K562 (cell line): ENCODE results near the gene VAMP4. TPM values are rescaled to one million over a fixed set of nuclear protein-coding genes. Genes with fewer than 3 reads are reported as not detected.
A peak's percentile ranks its signal among the peaks of the same experiment; 100 is the strongest.

Experiments
- ARHGAP35 ChIP-seq: fragments of 450-650 bp; IDR thresholded peaks from 2 replicates; pipeline ENCODE4 v1.6.1; 2018; ENCODE audit not compliant: partially characterized antibody
- ATF7 ChIP-seq: fragments of 450-650 bp; IDR thresholded peaks from 2 replicates; pipeline ENCODE4 v1.7.1; 2014; ENCODE audit warnings: mild to moderate bottlenecking, moderate library complexity
- DNMT1 ChIP-seq: fragments of 450-650 bp; IDR thresholded peaks from 2 replicates; pipeline ENCODE4 v1.6.1; 2016; ENCODE audit warnings: antibody characterized with exemption, mild to moderate bottlenecking
- FOXP1 ChIP-seq: sonication (generic); formaldehyde crosslinking; IDR thresholded peaks from 2 replicates; pipeline ENCODE4 v1.8.0; 2022; ENCODE audit warnings: mild to moderate bottlenecking, missing genetic modification reagents
- KDM5B ChIP-seq: fragments of 200-600 bp; sonication (generic); IDR thresholded peaks from 2 replicates; pipeline ENCODE4 v1.6.1; 2012; ENCODE audit warnings: low read depth, mild to moderate bottlenecking, moderate library complexity, low read length, control low read depth, inconsistent platforms; ENCODE audit not compliant: insufficient replicate concordance
- MAFG ChIP-seq: fragments of 450-650 bp; conservative IDR thresholded peaks from 2 replicates; pipeline ENCODE4 v1.6.1; 2016; ENCODE audit warnings: missing genetic modification characterization, missing compliant biosample characterization
- PRMT5 ChIP-seq: sonication (generic); formaldehyde crosslinking; IDR thresholded peaks from 2 replicates; pipeline ENCODE4 v1.5.0; 2020; ENCODE audit warnings: missing genetic modification reagents
- SRSF3 ChIP-seq: fragments of 200-400 bp; formaldehyde crosslinking; IDR thresholded peaks from 2 replicates; pipeline ENCODE4 v1.6.1; 2016; ENCODE audit warnings: mild to moderate bottlenecking, low read length, moderate library complexity; ENCODE audit not compliant: insufficient read depth
- TEAD1 ChIP-seq, 2 experiments: fragments of 450-650 bp in 1 of 2; sonication (generic) in 1 of 2; formaldehyde crosslinking; IDR thresholded peaks; 2 replicates each; pipeline versions ENCODE4 v1.4.0 to v1.8.0; 2020 to 2022; ENCODE audit warnings: mild to moderate bottlenecking in 2 of 2, missing genetic modification reagents in 1 of 2
- ZBED1 ChIP-seq: IDR thresholded peaks from 2 replicates; pipeline ENCODE4 v1.6.1; 2014
- polyA plus RNA-seq, 8 experiments: library from polyadenylated mRNA; depleted of rRNA in 4 of 8; stranded (reverse) in 5 of 8; unstranded in 3 of 8; fragments of >200 nt; fragmentation: Nextera tagmentation in 2 of 8; fragmentation: Illumina TruSeq in 1 of 8; extraction: Ambion mirVana in 2 of 8; extraction: Trizol in 1 of 8; gene quantifications; 2 replicates each; pipeline versions ENCODE4 v1.2.1 to v1.2.3, GENCODE V29; 2011 to 2014; ENCODE audit warnings: inconsistent platforms in 1 of 8, missing spikeins in 1 of 8
- total RNA-seq, 7 experiments: library from RNA; depleted of rRNA in 6 of 7; stranded (reverse); fragments of >200 nt in 6 of 7; fragmentation: Illumina TruSeq in 2 of 7; extraction: Trizol in 2 of 7; gene quantifications; 2 replicates each; pipeline versions ENCODE4 v1.2.1 to v1.2.3, GENCODE V29; 2011 to 2021; ENCODE audit warnings: low replicate concordance in 1 of 7
- TF ChIP-seq, protein P1 (sequence below), 3 experiments: fragments of 200-800 bp in 1 of 3; sonication (Bioruptor generic) in 1 of 3; sonication (generic) in 1 of 3; formaldehyde crosslinking in 1 of 3; IDR thresholded peaks; 2 replicates each; pipeline versions ENCODE4 v1.6.1 to v1.8.0; 2016 to 2022; ENCODE audit warnings: mild to moderate bottlenecking in 2 of 3, missing compliant biosample characterization in 2 of 3, missing genetic modification characterization in 2 of 3, missing genetic modification reagents in 1 of 3
- TF ChIP-seq, protein P2 (sequence below): fragments of 250-450 bp; sonication (Bioruptor Pico); IDR thresholded peaks from 2 replicates; pipeline ENCODE4 v1.4.0; 2020
- TF ChIP-seq, protein P3 (sequence below): sonication (generic); formaldehyde crosslinking; IDR thresholded peaks from 2 replicates; pipeline ENCODE4 v1.8.0; 2022; ENCODE audit warnings: mild to moderate bottlenecking, low read depth, missing genetic modification reagents
- TF ChIP-seq, protein P4 (sequence below): fragments of 450-650 bp; IDR thresholded peaks from 2 replicates; pipeline ENCODE4 v1.6.1; 2014; ENCODE audit warnings: low read depth, mild to moderate bottlenecking, moderate library complexity, borderline replicate concordance

Gene VAMP4
- total and polyA plus RNA-seq, 9 of the 15 experiments (the other 6 are each of a cell fraction or from before 2014, with no cell fraction given), result 3.3 to 21.4 (median 11.9) TPM

DNA sequence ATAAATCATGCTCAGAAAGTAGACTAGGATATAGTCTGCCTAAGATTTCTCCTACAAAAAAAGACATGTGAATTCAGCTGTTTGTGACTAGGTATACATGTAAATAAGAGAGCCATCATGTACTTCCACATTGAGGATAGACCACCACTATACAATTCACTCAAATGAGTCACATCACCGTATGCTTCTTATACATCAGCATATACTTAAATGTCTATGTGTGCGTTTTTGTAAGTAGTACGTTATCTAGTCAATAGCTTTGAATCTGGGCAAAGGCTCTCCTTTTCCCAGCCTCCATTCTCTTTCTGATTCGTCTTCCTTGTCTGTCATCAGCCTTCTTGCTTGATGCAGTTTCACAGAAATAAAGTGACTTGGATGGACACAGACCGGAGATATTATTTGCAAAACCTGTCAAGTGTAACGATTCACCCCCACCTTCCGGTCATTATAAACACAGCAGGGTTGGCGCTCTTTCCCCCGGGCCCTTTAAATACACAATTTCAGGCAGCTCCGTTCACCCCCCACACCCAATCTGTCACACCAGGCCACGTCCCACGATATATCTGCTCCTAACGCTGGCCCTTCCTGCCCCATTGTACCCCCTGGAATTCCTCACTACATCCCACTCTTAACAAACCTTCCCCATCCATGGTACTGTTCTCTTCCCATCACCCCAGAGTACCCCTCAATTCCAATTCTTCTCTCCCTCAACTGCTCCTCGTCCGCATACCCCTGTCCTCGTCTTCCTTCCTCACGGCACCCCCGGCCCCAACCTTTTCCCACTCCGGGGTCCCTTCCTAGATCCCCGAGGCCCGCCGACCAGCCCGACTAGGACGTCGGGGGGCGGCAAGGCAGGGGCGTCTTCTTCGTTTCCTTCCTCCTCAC lies 636 bp downstream of the VAMP4 start (continued):
- TF ChIP-seq, protein P1, sequence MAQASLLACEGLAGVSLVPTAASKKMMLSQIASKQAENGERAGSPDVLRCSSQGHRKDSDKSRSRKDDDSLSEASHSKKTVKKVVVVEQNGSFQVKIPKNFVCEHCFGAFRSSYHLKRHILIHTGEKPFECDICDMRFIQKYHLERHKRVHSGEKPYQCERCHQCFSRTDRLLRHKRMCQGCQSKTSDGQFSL (CRISPR knock-in tag; IDR thresholded peaks at IDR 0.05), result peak; percentile 80
- TF ChIP-seq, protein P1 (tag; IDR thresholded peaks at IDR 0.05), result peak in 1 of 2 experiments; percentile 80; a peak in 2 of 4 replicates
- TF ChIP-seq KDM5B, result no peak
- TF ChIP-seq DNMT1, result no peak
- no peak for TF ChIP-seq ARHGAP35
- TF ChIP-seq, protein P2, sequence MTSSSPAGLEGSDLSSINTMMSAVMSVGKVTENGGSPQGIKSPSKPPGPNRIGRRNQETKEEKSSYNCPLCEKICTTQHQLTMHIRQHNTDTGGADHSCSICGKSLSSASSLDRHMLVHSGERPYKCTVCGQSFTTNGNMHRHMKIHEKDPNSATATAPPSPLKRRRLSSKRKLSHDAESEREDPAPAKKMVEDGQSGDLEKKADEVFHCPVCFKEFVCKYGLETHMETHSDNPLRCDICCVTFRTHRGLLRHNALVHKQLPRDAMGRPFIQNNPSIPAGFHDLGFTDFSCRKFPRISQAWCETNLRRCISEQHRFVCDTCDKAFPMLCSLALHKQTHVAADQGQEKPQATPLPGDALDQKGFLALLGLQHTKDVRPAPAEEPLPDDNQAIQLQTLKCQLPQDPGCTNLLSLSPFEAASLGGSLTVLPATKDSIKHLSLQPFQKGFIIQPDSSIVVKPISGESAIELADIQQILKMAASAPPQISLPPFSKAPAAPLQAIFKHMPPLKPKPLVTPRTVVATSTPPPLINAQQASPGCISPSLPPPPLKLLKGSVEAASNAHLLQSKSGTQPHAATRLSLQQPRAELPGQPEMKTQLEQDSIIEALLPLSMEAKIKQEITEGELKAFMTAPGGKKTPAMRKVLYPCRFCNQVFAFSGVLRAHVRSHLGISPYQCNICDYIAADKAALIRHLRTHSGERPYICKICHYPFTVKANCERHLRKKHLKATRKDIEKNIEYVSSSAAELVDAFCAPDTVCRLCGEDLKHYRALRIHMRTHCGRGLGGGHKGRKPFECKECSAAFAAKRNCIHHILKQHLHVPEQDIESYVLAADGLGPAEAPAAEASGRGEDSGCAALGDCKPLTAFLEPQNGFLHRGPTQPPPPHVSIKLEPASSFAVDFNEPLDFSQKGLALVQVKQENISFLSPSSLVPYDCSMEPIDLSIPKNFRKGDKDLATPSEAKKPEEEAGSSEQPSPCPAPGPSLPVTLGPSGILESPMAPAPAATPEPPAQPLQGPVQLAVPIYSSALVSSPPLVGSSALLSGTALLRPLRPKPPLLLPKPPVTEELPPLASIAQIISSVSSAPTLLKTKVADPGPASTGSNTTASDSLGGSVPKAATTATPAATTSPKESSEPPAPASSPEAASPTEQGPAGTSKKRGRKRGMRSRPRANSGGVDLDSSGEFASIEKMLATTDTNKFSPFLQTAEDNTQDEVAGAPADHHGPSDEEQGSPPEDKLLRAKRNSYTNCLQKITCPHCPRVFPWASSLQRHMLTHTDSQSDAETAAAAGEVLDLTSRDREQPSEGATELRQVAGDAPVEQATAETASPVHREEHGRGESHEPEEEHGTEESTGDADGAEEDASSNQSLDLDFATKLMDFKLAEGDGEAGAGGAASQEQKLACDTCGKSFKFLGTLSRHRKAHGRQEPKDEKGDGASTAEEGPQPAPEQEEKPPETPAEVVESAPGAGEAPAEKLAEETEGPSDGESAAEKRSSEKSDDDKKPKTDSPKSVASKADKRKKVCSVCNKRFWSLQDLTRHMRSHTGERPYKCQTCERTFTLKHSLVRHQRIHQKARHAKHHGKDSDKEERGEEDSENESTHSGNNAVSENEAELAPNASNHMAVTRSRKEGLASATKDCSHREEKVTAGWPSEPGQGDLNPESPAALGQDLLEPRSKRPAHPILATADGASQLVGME (CRISPR knock-in tag), result no peak
- TF ChIP-seq FOXP1 (CRISPR knock-in tag), result no peak
- no peak for TF ChIP-seq ZBED1
- TF ChIP-seq, protein P3, sequence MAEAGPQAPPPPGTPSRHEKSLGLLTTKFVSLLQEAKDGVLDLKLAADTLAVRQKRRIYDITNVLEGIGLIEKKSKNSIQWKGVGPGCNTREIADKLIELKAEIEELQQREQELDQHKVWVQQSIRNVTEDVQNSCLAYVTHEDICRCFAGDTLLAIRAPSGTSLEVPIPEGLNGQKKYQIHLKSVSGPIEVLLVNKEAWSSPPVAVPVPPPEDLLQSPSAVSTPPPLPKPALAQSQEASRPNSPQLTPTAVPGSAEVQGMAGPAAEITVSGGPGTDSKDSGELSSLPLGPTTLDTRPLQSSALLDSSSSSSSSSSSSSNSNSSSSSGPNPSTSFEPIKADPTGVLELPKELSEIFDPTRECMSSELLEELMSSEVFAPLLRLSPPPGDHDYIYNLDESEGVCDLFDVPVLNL, result no peak
- TF ChIP-seq TEAD1 (CRISPR knock-in tag; IDR thresholded peaks at IDR 0.05), result no peak
- no peak for TF ChIP-seq SRSF3
- no peak for TF ChIP-seq PRMT5
- TF ChIP-seq, protein P4, sequence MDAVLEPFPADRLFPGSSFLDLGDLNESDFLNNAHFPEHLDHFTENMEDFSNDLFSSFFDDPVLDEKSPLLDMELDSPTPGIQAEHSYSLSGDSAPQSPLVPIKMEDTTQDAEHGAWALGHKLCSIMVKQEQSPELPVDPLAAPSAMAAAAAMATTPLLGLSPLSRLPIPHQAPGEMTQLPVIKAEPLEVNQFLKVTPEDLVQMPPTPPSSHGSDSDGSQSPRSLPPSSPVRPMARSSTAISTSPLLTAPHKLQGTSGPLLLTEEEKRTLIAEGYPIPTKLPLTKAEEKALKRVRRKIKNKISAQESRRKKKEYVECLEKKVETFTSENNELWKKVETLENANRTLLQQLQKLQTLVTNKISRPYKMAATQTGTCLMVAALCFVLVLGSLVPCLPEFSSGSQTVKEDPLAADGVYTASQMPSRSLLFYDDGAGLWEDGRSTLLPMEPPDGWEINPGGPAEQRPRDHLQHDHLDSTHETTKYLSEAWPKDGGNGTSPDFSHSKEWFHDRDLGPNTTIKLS, result no peak
- TF ChIP-seq MAFG (tag), result peak; percentile 40
- TF ChIP-seq ATF7, result no peak
